Fibroblast of skin of back (primary cell): ENCODE data around the gene MND1. TPM values are rescaled to one million over a fixed set of nuclear protein-coding genes. Genes with fewer than 3 reads are reported as not detected.

Source experiments
- DNase-seq: peaks from one replicate; pipeline ENCODE4 v3.0.0-alpha.2; 2013
- polyA plus RNA-seq, 2 experiments: library from polyadenylated mRNA; unstranded; fragments of 120-200 nt; gene quantifications; one replicate each; pipeline ENCODE4 v1.2.1, GENCODE V29; 2013; ENCODE audit not compliant: insufficient read length in 2 of 2

The MND1 gene
- 8.4 TPM for polyA plus RNA-seq (2013, experiment 1 of 2; ENCODE audit: insufficient read length)
- polyA plus RNA-seq (2013, experiment 2 of 2; ENCODE audit: insufficient read length): 2.1 TPM

GRCh38 chr4:153344131-153345011 is at the start of gene MND1:
MND1 (plus strand) TSS chr4:153344688; CDS start chr4:153344738, 50 bp downstream.
- DNase-seq: peak; percentile 83

GRCh38 chr4:153295131-153295755 is 49.2 kb upstream of the MND1 start:
- DNase-seq: no peak

- peak; percentile 42 for DNase-seq
Observed at GRCh38 chr4:153296040-153296823, 48.3 kb upstream of the MND1 start.

- no peak for DNase-seq
Observed at GRCh38 chr4:153297116-153297515, 47.4 kb upstream of the MND1 start.

GRCh38 chr4:153310793-153311192 is 33.7 kb upstream of the MND1 start:
- no peak for DNase-seq

GRCh38 chr4:153314915-153315314 is 29.6 kb upstream of the MND1 start:
- DNase-seq: no peak

GRCh38 chr4:153318696-153319320 is 25.7 kb upstream of the MND1 start:
- DNase-seq: peak; percentile 54

- DNase-seq: peak; percentile 50
Observed at GRCh38 chr4:153322791-153323190, 21.7 kb upstream of the MND1 start.

GRCh38 chr4:153324046-153324445 is 20.4 kb upstream of the MND1 start:
- DNase-seq: no peak

GRCh38 chr4:153325558-153325957 is 18.9 kb upstream of the MND1 start:
- no peak for DNase-seq

GRCh38 chr4:153326513-153326912 is 18.0 kb upstream of the MND1 start:
- peak; percentile 15 for DNase-seq

- no peak for DNase-seq
Observed at GRCh38 chr4:153327247-153327646, 17.2 kb upstream of the MND1 start.

- peak; percentile 50 for DNase-seq
Observed at GRCh38 chr4:153332936-153333335, 11.6 kb upstream of the MND1 start.

GRCh38 chr4:153333874-153334273 is 10.6 kb upstream of the MND1 start:
- peak; percentile 21 for DNase-seq

GRCh38 chr4:153335665-153336064 is 8.8 kb upstream of the MND1 start:
- DNase-seq: no peak

- no peak for DNase-seq
Observed at GRCh38 chr4:153337686-153338085, 6.8 kb upstream of the MND1 start.

- peak; percentile 64 for DNase-seq
Observed at GRCh38 chr4:153341575-153342090, 2.9 kb upstream of the MND1 start.

- no peak for DNase-seq
Observed at GRCh38 chr4:153342751-153343552, 1.5 kb upstream of the MND1 start.

GRCh38 chr4:153345012-153345981 is 809 bp downstream of the MND1 start:
- DNase-seq: peak; percentile 59

GRCh38 chr4:153346031-153346430 is 1.5 kb downstream of the MND1 start:
- DNase-seq: no peak
